ENCODE data around the gene ESAM.

Gene ESAM

GRCh38 chr11:124784051-124784450 lies 22.0 kb upstream of the ESAM start:
- no peak for TF ChIP-seq ZNF521 (tag by site-specific recombination; IDR thresholded peaks at IDR 0.05)
- no peak for TF ChIP-seq ZEB2 (tag by site-specific recombination; IDR thresholded peaks at IDR 0.05)
- no peak for TF ChIP-seq IKZF3 (tag by site-specific recombination; IDR thresholded peaks at IDR 0.05)
- TF ChIP-seq MYNN (tag by site-specific recombination; IDR thresholded peaks at IDR 0.05; ENCODE audit: borderline replicate concordance): no peak
- POLR2A ChIA-PET: interaction anchor here (0.6 kb wide), 1 partner anchor 1518 kb away, joined by 3 read pairs; no protein-coding TSS in a partner anchor
- no peak overlapping the region for H3K27ac ChIP-seq (ENCODE audit: extremely low read depth, low read depth, low read length)
- CTCF ChIA-PET: no interaction called here
- H3K9me3 ChIP-seq (ENCODE audit: control insufficient read depth, insufficient read depth, low read depth, low read length): no peaks in the 10 kb centered on the region
- no peaks in the 10 kb centered on the region for H3K36me3 ChIP-seq (ENCODE audit: control insufficient read depth in 2 of 2, insufficient read depth in 1 of 2, low read length in 2 of 2)
- no peaks in the 10 kb centered on the region for H3K4me1 ChIP-seq (ENCODE audit: control insufficient read depth, insufficient read depth, low read length)
- no peak overlapping the region for H3K4me3 ChIP-seq (ENCODE audit: low read depth, low read length)

- POLR2A ChIA-PET: no interaction called here
- Histone ChIP-seq H3K36me3 (ENCODE audit: control insufficient read depth in 2 of 2, insufficient read depth in 1 of 2, low read length in 2 of 2) (no peaks in the 10 kb centered on the region), H3K4me3 (ENCODE audit: low read depth, low read length) (no peak overlapping the region), H3K4me1 (ENCODE audit: control insufficient read depth, insufficient read depth, low read length) (no peaks in the 10 kb centered on the region), H3K27ac (ENCODE audit: extremely low read depth, low read depth, low read length) (no peak overlapping the region), H3K9me3 (ENCODE audit: control insufficient read depth, insufficient read depth, low read depth, low read length) (no peaks in the 10 kb centered on the region)
- TF ChIP-seq ZNF132 (tag by site-specific recombination; IDR thresholded peaks at IDR 0.05; ENCODE audit: borderline replicate concordance): no peak
- CTCF ChIA-PET: interaction anchor here (0.6 to 1.8 kb wide), 6 partner anchors 10 to 116 kb away, joined by 3 to 13 read pairs (median 4); no protein-coding TSS in a partner anchor
These were observed 20.9 kb upstream of the ESAM start for GRCh38 chr11:124783002-124783401.

- POLR2A ChIA-PET: interaction anchor here (0.6 to 1.4 kb wide), 2 partner anchors 10 to 16 kb away, joined by 5 to 10 read pairs; no protein-coding TSS in a partner anchor
- Histone ChIP-seq H3K9me3 (ENCODE audit: control insufficient read depth, insufficient read depth, low read depth, low read length) (no peaks in the 10 kb centered on the region), H3K27ac (ENCODE audit: extremely low read depth, low read depth, low read length) (no peak overlapping the region), H3K4me3 (ENCODE audit: low read depth, low read length) (no peak overlapping the region), H3K36me3 (ENCODE audit: control insufficient read depth in 2 of 2, insufficient read depth in 1 of 2, low read length in 2 of 2) (peaks cover 0 to 9% of the 10 kb centered on the region in 2 experiments; a peak in 1 of 3 replicates), H3K4me1 (ENCODE audit: control insufficient read depth, insufficient read depth, low read length) (no peaks in the 10 kb centered on the region)
- TF ChIP-seq ZEB2 (tag by site-specific recombination; IDR thresholded peaks at IDR 0.05) (no peak), ZNF169 (tag by site-specific recombination; IDR thresholded peaks at IDR 0.05) (no peak)
- CTCF ChIA-PET: interaction anchor here (0.6 to 3.0 kb wide), 9 partner anchors 10 to 135 kb away, joined by 3 to 20 read pairs (median 5); no protein-coding TSS in a partner anchor
These were observed 17.5 kb upstream of the ESAM start for GRCh38 chr11:124779568-124779967.

- Histone ChIP-seq H3K9me3 (ENCODE audit: control insufficient read depth, insufficient read depth, low read depth, low read length) (no peaks in the 10 kb centered on the region), H3K27ac (ENCODE audit: extremely low read depth, low read depth, low read length) (no peak overlapping the region), H3K36me3 (ENCODE audit: control insufficient read depth in 2 of 2, insufficient read depth in 1 of 2, low read length in 2 of 2) (peaks cover 0 to 19% of the 10 kb centered on the region in 2 experiments; a peak in 1 of 3 replicates), H3K4me3 (ENCODE audit: low read depth, low read length) (no peak overlapping the region), H3K4me1 (ENCODE audit: control insufficient read depth, insufficient read depth, low read length) (no peaks in the 10 kb centered on the region)
- ChIA-PET POLR2A (interaction anchor here (1.4 kb wide), 1 partner anchor 8 kb away, joined by 5 read pairs; no protein-coding TSS in a partner anchor), CTCF (interaction anchor here (0.5 to 3.0 kb wide), 12 partner anchors 9 to 134 kb away, joined by 3 to 20 read pairs (median 5); partner anchors contain the start of gene ESAM)
- TF ChIP-seq ZNF354C (tag by site-specific recombination; IDR thresholded peaks at IDR 0.05; ENCODE audit: borderline replicate concordance, low read depth): no peak
- TF ChIP-seq ZNF555 (tag by site-specific recombination; conservative IDR thresholded peaks at IDR 0.05): no peak
- TF ChIP-seq OVOL3 (tag by site-specific recombination; IDR thresholded peaks at IDR 0.05): no peak
- TF ChIP-seq CTCF (tag by site-specific recombination; IDR thresholded peaks at IDR 0.05): no peak
- TF ChIP-seq ZBTB20 (tag by site-specific recombination; IDR thresholded peaks at IDR 0.05): no peak
- no peak for TF ChIP-seq ZNF660 (tag by site-specific recombination; IDR thresholded peaks at IDR 0.05)
- no peak for TF ChIP-seq HOXD13 (CRISPR knock-in tag; IDR thresholded peaks at IDR 0.05; ENCODE audit: borderline replicate concordance)
- no peak for TF ChIP-seq ZNF133 (tag by site-specific recombination; IDR thresholded peaks at IDR 0.05)
- TF ChIP-seq ZNF248 (tag by site-specific recombination; IDR thresholded peaks at IDR 0.05): no peak
- TF ChIP-seq IKZF3 (tag by site-specific recombination; IDR thresholded peaks at IDR 0.05): no peak
- no peak for TF ChIP-seq ZBTB10 (tag by site-specific recombination; IDR thresholded peaks at IDR 0.05)
- no peak for TF ChIP-seq ZNF366 (tag by site-specific recombination; conservative IDR thresholded peaks at IDR 0.05)
- no peak for TF ChIP-seq ZNF416 (tag by site-specific recombination; IDR thresholded peaks at IDR 0.05)
- TF ChIP-seq ZIC2 (tag by site-specific recombination; IDR thresholded peaks at IDR 0.05): no peak
- TF ChIP-seq ZNF16 (tag by site-specific recombination; IDR thresholded peaks at IDR 0.05; ENCODE audit: low read depth): no peak
- TF ChIP-seq ZNF311 (tag by site-specific recombination; IDR thresholded peaks at IDR 0.05; ENCODE audit: borderline replicate concordance): no peak
- no peak for TF ChIP-seq ZNF529 (tag by site-specific recombination; IDR thresholded peaks at IDR 0.05; ENCODE audit: insufficient replicate concordance)
These were observed 16.2 kb upstream of the ESAM start for GRCh38 chr11:124778281-124778680.
